ENCODE measurements around the gene PRRC2B.

Gene PRRC2B

GRCh38 chr9:131518553-131518952 is 124.7 kb downstream of the PRRC2B start:
- no peak for DNase-seq (ENCODE audit: low spot score)

- DNase-seq (ENCODE audit: low spot score): no peak
Measured at GRCh38 chr9:131520503-131520902, 126.6 kb downstream of the PRRC2B start.

GRCh38 chr9:131521203-131521602 is 127.3 kb downstream of the PRRC2B start:
- DNase-seq (ENCODE audit: low spot score): no peak

GRCh38 chr9:131521822-131522221 is 127.9 kb downstream of the PRRC2B start:
- DNase-seq (ENCODE audit: low spot score): no peak

GRCh38 chr9:131522257-131523085 is 128.6 kb downstream of the PRRC2B start:
- no peak for DNase-seq (ENCODE audit: low spot score)

GRCh38 chr9:131523086-131523388 is 129.2 kb downstream of the PRRC2B start:
- no peak for DNase-seq (ENCODE audit: low spot score)

- DNase-seq (ENCODE audit: low spot score): no peak
Measured at GRCh38 chr9:131523451-131524435, 129.9 kb downstream of the PRRC2B start.

GRCh38 chr9:131524665-131525315 is 130.9 kb downstream of the PRRC2B start:
- no peak for DNase-seq (ENCODE audit: low spot score)

- DNase-seq (ENCODE audit: low spot score): no peak
Measured at GRCh38 chr9:131525643-131526565, 132.0 kb downstream of the PRRC2B start.

- no peak for DNase-seq (ENCODE audit: low spot score)
Measured at GRCh38 chr9:131528186-131528585, 134.3 kb downstream of the PRRC2B start.

- no peak for DNase-seq (ENCODE audit: low spot score)
Measured at GRCh38 chr9:131528886-131529505, 135.1 kb downstream of the PRRC2B start.

- DNase-seq (ENCODE audit: low spot score): no peak
Measured at GRCh38 chr9:131529597-131530545, 136.0 kb downstream of the PRRC2B start.

GRCh38 chr9:131530546-131530919 is 136.6 kb downstream of the PRRC2B start:
- peak; percentile 33 for DNase-seq (ENCODE audit: low spot score)

GRCh38 chr9:131530920-131531832 is 137.3 kb downstream of the PRRC2B start, which contains the start of gene UCK1:
UCK1 (minus strand) TSS chr9:131531263; CDS start chr9:131531174, 89 bp downstream.
- DNase-seq (ENCODE audit: low spot score): peak; percentile 67

- no peak for DNase-seq (ENCODE audit: low spot score)
Measured at GRCh38 chr9:131534721-131535237, 140.9 kb downstream of the PRRC2B start.

- no peak for DNase-seq (ENCODE audit: low spot score)
Measured at GRCh38 chr9:131537946-131538345, 144.1 kb downstream of the PRRC2B start.

- no peak for DNase-seq (ENCODE audit: low spot score)
Measured at GRCh38 chr9:131539223-131539923, 145.5 kb downstream of the PRRC2B start.

GRCh38 chr9:131543141-131543540 is 149.3 kb downstream of the PRRC2B start:
- no peak for DNase-seq (ENCODE audit: low spot score)

Measured in SW480 (cell line).